Naive thymus-derived CD4-positive, alpha-beta T cell (primary cell): ENCODE results near the gene BCL2L15. TPM values are rescaled to one million over a fixed set of nuclear protein-coding genes. Genes with fewer than 3 reads are reported as not detected.

Experiments
- ATAC-seq: fragments of 150-1000 bp; cut with Tn5 transposase; 2 replicates; pipeline ENCODE4 v1.10.0; 2021; ENCODE audit warnings: mild to moderate bottlenecking, moderate library complexity
- CTCF ChIA-PET: fragments of 350-600 bp; sonication (Branson Sonifier 250); formaldehyde crosslinking; loops from one replicate; lab custom pipeline; 2021; ENCODE audit warnings: antibody characterized with exemption; lab: Charles Lee
- POLR2A ChIA-PET: fragments of 350-600 bp; sonication (Branson Sonifier 250); formaldehyde crosslinking; loops from one replicate; lab custom pipeline; 2021; ENCODE audit warnings: antibody characterized with exemption, inconsistent platforms; lab: Charles Lee
- DNase-seq, 9 donors: peaks; one replicate each; pipeline versions ENCODE4 v3.0.0 to v3.0.0-alpha.2; 2020 to 2022; ENCODE audit warnings: mixed read lengths in 1 of 9
- H3K27ac ChIP-seq: one replicate; pipeline ENCODE4 v1.7.0; 2013; ENCODE audit warnings: mild to moderate bottlenecking, low read depth, low read length, moderate library complexity
- H3K27me3 ChIP-seq, 2 donors: one replicate each; pipeline ENCODE4 v1.7.0; 2013; ENCODE audit warnings: low read length in 2 of 2, mild to moderate bottlenecking in 2 of 2, moderate library complexity in 2 of 2; ENCODE audit not compliant: control insufficient read depth in 2 of 2, insufficient read depth in 2 of 2
- H3K36me3 ChIP-seq, 3 experiments: 1 replicate in 2 of 3; 2 replicates in 1 of 3; pipeline ENCODE4 v1.7.0; 2013; ENCODE audit warnings: low read length in 3 of 3, mild to moderate bottlenecking in 3 of 3, moderate library complexity in 1 of 3; ENCODE audit not compliant: insufficient read depth in 3 of 3, control insufficient read depth in 2 of 3
- H3K4me1 ChIP-seq, 2 donors: one replicate each; pipeline ENCODE4 v1.7.0; 2013; ENCODE audit warnings: low read length in 2 of 2, mild to moderate bottlenecking in 2 of 2, moderate library complexity in 1 of 2; ENCODE audit not compliant: control insufficient read depth in 2 of 2, insufficient read depth in 2 of 2
- H3K4me3 ChIP-seq: 2 replicates; pipeline ENCODE4 v1.7.0; 2013; ENCODE audit warnings: mild to moderate bottlenecking, low read length
- H3K9me3 ChIP-seq, 3 experiments: 1 replicate in 2 of 3; 2 replicates in 1 of 3; pipeline ENCODE4 v1.7.0; 2013; ENCODE audit warnings: low read length in 3 of 3; ENCODE audit not compliant: control insufficient read depth in 2 of 3
- H3K27ac Mint-ChIP-seq, 9 donors: one replicate each; pipeline ENCODE4 v1.8.0; 2020 to 2022; ENCODE audit warnings: mixed read lengths in 9 of 9, mild to moderate bottlenecking in 8 of 9, moderate library complexity in 5 of 9, inconsistent platforms in 2 of 9
- H3K27me3 Mint-ChIP-seq, 5 donors: one replicate each; pipeline ENCODE4 v1.8.0; 2021 to 2022; ENCODE audit warnings: mixed read lengths in 5 of 5, mild to moderate bottlenecking in 1 of 5
- H3K36me3 Mint-ChIP-seq, 5 donors: one replicate each; pipeline ENCODE4 v1.8.0; 2020 to 2022; ENCODE audit warnings: mixed read lengths in 5 of 5, mild to moderate bottlenecking in 3 of 5, inconsistent platforms in 1 of 5
- H3K4me1 Mint-ChIP-seq, 7 donors: one replicate each; pipeline ENCODE4 v1.8.0; 2020 to 2022; ENCODE audit warnings: mixed read lengths in 7 of 7, mild to moderate bottlenecking in 3 of 7, inconsistent platforms in 1 of 7
- H3K4me3 Mint-ChIP-seq, 10 donors: one replicate each; pipeline ENCODE4 v1.8.0; 2020 to 2022; ENCODE audit warnings: mild to moderate bottlenecking in 10 of 10, mixed read lengths in 10 of 10, moderate library complexity in 6 of 10, inconsistent platforms in 2 of 10
- H3K9me3 Mint-ChIP-seq, 11 donors: one replicate each; pipeline ENCODE4 v1.8.0; 2020 to 2022; ENCODE audit warnings: mixed read lengths in 11 of 11, mild to moderate bottlenecking in 4 of 11, inconsistent platforms in 1 of 11, moderate library complexity in 1 of 11
- intact Hi-C, 2 donors: fragments of 100-400 bp; cut with micrococcal nuclease; formaldehyde crosslinking; loops; one replicate each; pipeline ENCODE4 v1.15.1; 2023
- polyA plus RNA-seq, 2 donors: library from polyadenylated mRNA; unstranded; fragments of 300-500 nt; fragmentation: Illumina TruSeq; gene quantifications; one replicate each; pipeline ENCODE4 v1.2.3, GENCODE V29; 2021
- total RNA-seq, 6 experiments: library from RNA in 5 of 6; stranded (reverse) in 5 of 6; gene quantifications; 1 replicate in 5 of 6; 2 replicates in 1 of 6; pipeline ENCODE4 v1.2.3 and lab custom pipeline; 2021 to 2026

Gene BCL2L15
- total and polyA plus RNA-seq, 7 experiments from 2014 or later, result 0.60 to 7.5 (median 1.6) TPM; not detected in 1

DNA sequence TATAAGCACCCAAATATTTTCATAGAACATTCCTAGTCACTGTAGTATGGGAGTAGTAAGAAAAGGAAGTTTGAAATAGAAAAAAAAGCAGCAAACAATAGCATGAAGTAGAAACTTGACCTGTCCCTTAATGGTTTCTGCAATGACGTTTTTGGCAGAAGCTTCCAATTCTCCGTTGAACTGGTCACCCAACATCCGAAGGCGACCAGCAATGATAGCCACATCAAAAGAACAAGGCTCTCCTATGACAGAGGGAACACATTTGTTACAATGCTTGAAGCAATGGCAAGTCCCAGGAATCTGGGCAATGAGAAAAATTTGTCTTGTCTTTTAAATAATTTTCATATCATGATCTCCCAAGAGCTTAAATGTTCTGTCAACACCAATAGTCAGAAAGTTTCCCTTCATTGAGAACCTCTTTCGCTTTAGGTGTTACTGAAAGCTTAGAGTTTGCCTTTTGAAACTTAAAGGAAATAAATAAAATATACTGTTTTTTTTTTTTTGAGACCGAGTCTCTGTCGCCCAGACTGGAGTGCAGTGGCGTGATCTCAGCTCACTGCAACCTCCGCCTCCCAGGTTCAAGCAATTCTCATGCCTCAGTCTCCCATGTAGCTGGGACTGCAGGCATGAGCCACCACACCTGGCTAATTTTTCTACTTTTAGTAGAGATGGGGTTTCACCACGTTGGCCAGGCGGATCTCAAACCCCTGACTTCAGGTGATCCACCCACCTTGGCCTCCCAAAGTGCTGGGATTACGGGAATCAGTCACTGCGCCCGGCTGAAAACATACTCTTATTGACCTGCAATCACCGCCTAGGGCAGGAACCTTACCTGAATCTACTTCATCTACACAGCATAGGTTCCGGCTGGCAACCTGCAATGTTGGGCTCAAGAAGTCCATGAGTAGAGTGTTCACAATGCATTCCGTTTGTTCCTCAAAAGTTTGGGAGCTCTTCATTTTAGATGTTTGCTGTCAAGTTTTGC lies 672 bp downstream of the BCL2L15 start:
- ChIA-PET POLR2A (interaction anchor here (0.9 to 1.0 kb wide), 2 partner anchors 14 to 44 kb away, joined by 3 to 4 read pairs; no protein-coding TSS in a partner anchor), CTCF (interaction anchor here (0.6 to 1.1 kb wide), 2 partner anchors 18 to 102 kb away, joined by 3 to 4 read pairs; no protein-coding TSS in a partner anchor)
- ATAC-seq (no peak), DNase-seq (no peak)
- H3K4me1 Mint-ChIP-seq, result peaks cover 11 to 38% (median 17%) of the 10 kb centered on the region in 7 donors
- peaks cover 0 to 2% (median 0%) of the 10 kb centered on the region in 11 donors for H3K9me3 Mint-ChIP-seq
- no peak overlapping the region for H3K27ac ChIP-seq
- H3K9me3 ChIP-seq, result no peaks in the 10 kb centered on the region
- peak overlapping the region in 9 of 10 donors; percentile 8 to 73 (median 52) for H3K4me3 Mint-ChIP-seq
- H3K27ac Mint-ChIP-seq, result peak overlapping the region in 8 of 9 donors; percentile 11 to 72 (median 54)
- H3K36me3 ChIP-seq, result no peaks in the 10 kb centered on the region
- no peaks in the 10 kb centered on the region for H3K27me3 ChIP-seq
- intact Hi-C loops, result loop anchor here (1.0 to 2.0 kb wide), 2 partner anchors 14 to 15 kb away; partner anchors contain the start of gene PTPN22 (in 1 of the 2)
- peaks cover 0 to 19% (median 7%) of the 10 kb centered on the region in 5 donors for H3K36me3 Mint-ChIP-seq
- H3K4me1 ChIP-seq, result peaks cover 6 to 10% of the 10 kb centered on the region in 2 donors
- no peaks in the 10 kb centered on the region for H3K27me3 Mint-ChIP-seq
- no peak overlapping the region for H3K4me3 ChIP-seq

DNA sequence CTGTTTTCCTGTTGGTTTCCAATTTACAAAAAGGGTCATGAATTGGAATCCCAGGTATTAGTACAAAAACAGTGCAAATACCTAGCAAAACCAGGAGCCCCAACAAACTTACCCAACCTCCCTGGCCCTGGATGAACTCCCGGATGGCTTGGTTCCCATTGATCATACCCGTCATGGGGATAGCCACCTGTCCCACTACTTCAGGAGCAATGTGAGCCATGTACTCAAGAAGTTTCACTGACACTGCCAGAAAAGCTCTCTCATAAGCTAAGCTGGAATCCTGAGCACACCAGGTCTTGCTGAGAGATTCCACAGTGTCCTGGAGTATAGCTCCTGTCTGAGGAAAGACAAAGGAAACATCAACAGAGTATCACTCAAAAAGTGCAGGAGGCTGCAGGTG lies 5.7 kb downstream of the BCL2L15 start:
- no peaks in the 10 kb centered on the region for H3K36me3 ChIP-seq
- H3K27ac ChIP-seq, result no peak overlapping the region
- ATAC-seq (no peak), DNase-seq (no peak)
- H3K9me3 Mint-ChIP-seq, result no peaks in the 10 kb centered on the region
- POLR2A ChIA-PET, result interaction anchor here (1.9 kb wide), 1 partner anchor 13 kb away, joined by 4 read pairs; no protein-coding TSS in a partner anchor
- no peaks in the 10 kb centered on the region for H3K9me3 ChIP-seq
- H3K27me3 ChIP-seq, result no peaks in the 10 kb centered on the region
- intact Hi-C loops, result no loop called here
- H3K4me3 ChIP-seq, result no peak overlapping the region
- H3K27ac Mint-ChIP-seq, result peak overlapping the region in 1 of 9 donors; percentile 5
- no peak overlapping the region for H3K4me3 Mint-ChIP-seq
- CTCF ChIA-PET, result interaction anchor here (0.7 kb wide), 1 partner anchor 45 kb away, joined by 3 read pairs; no protein-coding TSS in a partner anchor
- peaks cover 4 to 49% (median 24%) of the 10 kb centered on the region in 7 donors for H3K4me1 Mint-ChIP-seq
- H3K27me3 Mint-ChIP-seq, result no peaks in the 10 kb centered on the region
- peaks cover 0 to 20% (median 10%) of the 10 kb centered on the region in 5 donors for H3K36me3 Mint-ChIP-seq
- peaks cover 10 to 33% of the 10 kb centered on the region in 2 donors for H3K4me1 ChIP-seq

DNA sequence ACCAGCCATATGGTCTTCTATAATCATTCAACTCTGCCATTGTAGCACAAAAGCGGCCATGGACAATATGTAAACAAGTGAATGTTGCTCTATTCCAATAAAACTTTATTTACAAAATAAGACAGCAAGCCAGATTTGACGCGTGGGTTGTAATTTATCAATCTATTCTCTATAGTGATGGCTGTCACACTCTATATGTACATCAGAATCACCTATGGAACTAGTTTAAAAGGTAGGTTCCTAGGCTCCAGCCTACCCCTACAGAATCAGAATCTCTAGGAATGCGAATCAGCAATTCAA lies 7.7 kb downstream of the BCL2L15 start:
- Histone ChIP-seq H3K4me1 (peaks cover 11 to 48% of the 10 kb centered on the region in 2 donors), H3K27me3 (no peaks in the 10 kb centered on the region), H3K27ac (no peak overlapping the region), H3K4me3 (no peak overlapping the region), H3K9me3 (no peaks in the 10 kb centered on the region), H3K36me3 (no peaks in the 10 kb centered on the region)
- ChIA-PET POLR2A (interaction anchor here (1.1 to 2.2 kb wide), 2 partner anchors 10 to 16 kb away, joined by 5 to 9 read pairs; no protein-coding TSS in a partner anchor), CTCF (interaction anchor here (1.2 to 1.4 kb wide), 2 partner anchors 44 to 96 kb away, joined by 3 read pairs; no protein-coding TSS in a partner anchor)
- ATAC-seq, result no peak
- Mint-ChIP-seq H3K9me3 (no peaks in the 10 kb centered on the region), H3K4me3 (no peak overlapping the region), H3K27ac (peak overlapping the region in 1 of 9 donors; percentile 60), H3K36me3 (peaks cover 0 to 16% (median 6%) of the 10 kb centered on the region in 5 donors), H3K4me1 (peaks cover 8 to 56% (median 25%) of the 10 kb centered on the region in 7 donors), H3K27me3 (no peaks in the 10 kb centered on the region)
- intact Hi-C loops, result no loop called here
- no peak for DNase-seq

DNA sequence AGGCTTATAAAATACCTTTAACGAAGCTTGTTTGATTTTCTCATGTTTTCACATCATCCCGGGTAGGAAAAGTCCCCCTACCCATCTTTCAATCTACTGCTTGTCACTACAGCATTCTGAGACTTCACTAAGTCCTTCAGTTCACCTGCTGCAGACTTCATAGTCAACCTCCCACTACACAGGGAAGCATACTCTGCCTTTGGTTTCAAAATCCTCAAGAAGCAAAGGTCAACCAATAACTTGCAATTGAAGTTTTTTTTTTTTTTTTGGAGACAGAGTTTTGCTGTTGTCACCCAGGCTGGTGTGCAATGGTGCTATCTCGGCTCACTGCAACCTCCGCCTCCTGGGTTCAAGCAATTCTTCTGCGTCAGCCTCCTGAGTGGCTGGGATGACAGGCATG lies 11.2 kb downstream of the BCL2L15 start:
- H3K9me3 Mint-ChIP-seq, result peaks cover 0 to 3% (median 0%) of the 10 kb centered on the region in 11 donors
- POLR2A ChIA-PET, result interaction anchor here (1.4 kb wide), 1 partner anchor 9 kb away, joined by 4 read pairs; no protein-coding TSS in a partner anchor

DNA sequence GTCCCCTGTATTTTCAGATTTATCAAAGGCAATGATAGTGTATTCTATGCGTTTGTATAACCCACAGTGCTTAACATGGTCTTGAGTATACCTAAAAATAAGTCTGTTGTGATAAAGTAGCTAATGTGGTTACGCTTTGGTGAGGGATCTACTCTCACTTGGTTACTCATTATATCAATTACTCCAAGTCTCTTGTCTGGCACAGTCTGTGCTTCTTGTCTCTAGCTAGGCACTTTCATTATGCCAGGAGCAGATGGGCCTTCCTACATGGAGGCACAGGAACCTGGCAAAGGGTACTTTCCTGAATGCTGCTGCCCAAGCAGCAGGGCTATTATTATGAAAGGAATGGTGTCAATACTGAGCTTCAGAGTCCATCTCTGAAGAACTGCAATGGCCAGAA lies 11.7 kb downstream of the BCL2L15 start:
- DNase-seq (no peak), ATAC-seq (no peak)
- Mint-ChIP-seq H3K4me1 (peaks cover 32 to 72% (median 49%) of the 10 kb centered on the region in 7 donors), H3K4me3 (peak overlapping the region in 1 of 10 donors; percentile 1), H3K36me3 (peaks cover 0 to 16% (median 0%) of the 10 kb centered on the region in 5 donors), H3K27me3 (no peaks in the 10 kb centered on the region), H3K27ac (peak overlapping the region in 2 of 9 donors; percentile 10 to 20), H3K9me3 (peaks cover 0 to 3% (median 0%) of the 10 kb centered on the region in 11 donors)
- H3K9me3 ChIP-seq, result no peaks in the 10 kb centered on the region
- POLR2A ChIA-PET, result interaction anchor here (0.5 to 2.1 kb wide), 3 partner anchors 8 to 202 kb away, joined by 3 to 9 read pairs (median 4); partner anchors contain the start of gene AP4B1
- H3K36me3 ChIP-seq, result no peaks in the 10 kb centered on the region
- H3K27me3 ChIP-seq, result no peaks in the 10 kb centered on the region
- H3K4me3 ChIP-seq, result no peak overlapping the region
- H3K4me1 ChIP-seq, result peaks cover 24 to 68% of the 10 kb centered on the region in 2 donors
- H3K27ac ChIP-seq, result no peak overlapping the region
- intact Hi-C loops, result no loop called here
- CTCF ChIA-PET, result interaction anchor here (1.4 kb wide), 1 partner anchor 28 kb away, joined by 4 read pairs; the partner anchor contains the start of gene AP4B1

More for the DNA sequence above, 11.2 kb downstream of the BCL2L15 start:
- H3K27me3 Mint-ChIP-seq, result no peaks in the 10 kb centered on the region
- Histone ChIP-seq H3K4me1 (peaks cover 29 to 73% of the 10 kb centered on the region in 2 donors), H3K27me3 (no peaks in the 10 kb centered on the region), H3K4me3 (no peak overlapping the region), H3K27ac (no peak overlapping the region), H3K9me3 (no peaks in the 10 kb centered on the region), H3K36me3 (no peaks in the 10 kb centered on the region)
- H3K27ac Mint-ChIP-seq, result no peak overlapping the region
- H3K36me3 Mint-ChIP-seq, result peaks cover 0 to 16% (median 0%) of the 10 kb centered on the region in 5 donors
- CTCF ChIA-PET, result interaction anchor here (1.4 kb wide), 1 partner anchor 28 kb away, joined by 4 read pairs; the partner anchor contains the start of gene AP4B1
- intact Hi-C loops, result no loop called here
- no peak overlapping the region for H3K4me3 Mint-ChIP-seq
- no peak for DNase-seq
- H3K4me1 Mint-ChIP-seq, result peaks cover 32 to 76% (median 49%) of the 10 kb centered on the region in 7 donors
- no peak for ATAC-seq
